Left renal pelvis (tissue), 4 donors: ENCODE measurements around the gene TRAPPC12. TPM values are rescaled to one million over a fixed set of nuclear protein-coding genes. Genes with fewer than 3 reads are reported as not detected.
"Not testable (repeated sequence)": the region's sequence is repeated elsewhere in the genome, so short reads cannot be mapped to it uniquely, and the experiment has no call there.

ENCODE experiments used
- DNase-seq, 4 donors: peaks; one replicate each; pipeline ENCODE4 v3.0.0-alpha.2; 2013; ENCODE audit warnings: low read depth in 4 of 4, low spot score in 3 of 4
- polyA plus RNA-seq, 4 donors: library from polyadenylated mRNA; unstranded; fragments of 120-200 nt; gene quantifications; one replicate each; pipeline ENCODE4 v1.2.1, GENCODE V29; 2013; ENCODE audit not compliant: insufficient read length in 4 of 4

Gene TRAPPC12
- 10 to 100 TPM; 56.7 to 98.6 (median 75.9) TPM for polyA plus RNA-seq

- DNase-seq = peak; percentile 74 to 83 (median 80)
These were observed at the start of gene TRAPPC12 for GRCh38 chr2:3379647-3380534. TSS of gene TRAPPC12 (plus strand) at chr2:3379694. CDS start at chr2:3387624, 7,930 bp downstream.

GRCh38 chr2:3332133-3332532, 47.4 kb upstream of the TRAPPC12 start:
- DNase-seq = no peak

GRCh38 chr2:3334392-3335345, 44.8 kb upstream of the TRAPPC12 start:
- DNase-seq = no peak

- no peak for DNase-seq
These were observed 42.6 kb upstream of the TRAPPC12 start for GRCh38 chr2:3336844-3337243.

- no peak for DNase-seq
These were observed 41.2 kb upstream of the TRAPPC12 start for GRCh38 chr2:3338340-3338739.

- no peak for DNase-seq
These were observed 39.4 kb upstream of the TRAPPC12 start for GRCh38 chr2:3340144-3340543.

- DNase-seq = no peak
These were observed 38.2 kb upstream of the TRAPPC12 start for GRCh38 chr2:3341336-3341735.

- DNase-seq = no peak
These were observed 37.2 kb upstream of the TRAPPC12 start for GRCh38 chr2:3342324-3342723.

GRCh38 chr2:3343012-3343411, 36.5 kb upstream of the TRAPPC12 start:
- no peak for DNase-seq

GRCh38 chr2:3344897-3345296, 34.6 kb upstream of the TRAPPC12 start:
- DNase-seq = no peak

- no peak for DNase-seq
These were observed 33.9 kb upstream of the TRAPPC12 start for GRCh38 chr2:3345621-3346020.

- DNase-seq = no peak
These were observed 30.7 kb upstream of the TRAPPC12 start for GRCh38 chr2:3348767-3349166.

- DNase-seq = peak in 1 of 4 donors; percentile 22
These were observed 30.2 kb upstream of the TRAPPC12 start for GRCh38 chr2:3349211-3349693.

- no peak for DNase-seq
These were observed 24.5 kb upstream of the TRAPPC12 start for GRCh38 chr2:3354986-3355385.

- DNase-seq = no peak
These were observed 23.4 kb upstream of the TRAPPC12 start for GRCh38 chr2:3355951-3356569.

- DNase-seq = no peak
These were observed 22.7 kb upstream of the TRAPPC12 start for GRCh38 chr2:3356799-3357198.

- DNase-seq = not testable (repeated sequence)
These were observed 22.0 kb upstream of the TRAPPC12 start for GRCh38 chr2:3357446-3357845.

- no peak for DNase-seq
These were observed 21.6 kb upstream of the TRAPPC12 start for GRCh38 chr2:3357926-3358325.

- no peak for DNase-seq
These were observed 17.7 kb upstream of the TRAPPC12 start for GRCh38 chr2:3361518-3362389.

GRCh38 chr2:3365219-3365618, 14.3 kb upstream of the TRAPPC12 start:
- no peak for DNase-seq
